Stomach (tissue), 4 donors: ENCODE measurements around the gene HAAO.

Experiments
- CTCF ChIP-seq, 7 experiments: fragments of 450-650 bp in 4 of 7; fragments of 200-600 bp in 3 of 7; sonication (generic) in 3 of 7; IDR thresholded peaks; one replicate each; pipeline ENCODE4 v1.5.1; 2016 to 2019; ENCODE audit warnings: antibody characterized with exemption in 7 of 7, control low read depth in 2 of 7, mild to moderate bottlenecking in 1 of 7
- EP300 ChIP-seq: sonication (generic); formaldehyde crosslinking; IDR thresholded peaks from one replicate; pipeline ENCODE4 v1.6.1; 2017; ENCODE audit warnings: antibody characterized with exemption

- TF ChIP-seq EP300: no peak
- TF ChIP-seq CTCF (IDR thresholded peaks at IDR 0.05): no peak
Observed at GRCh38 chr2:42781181-42781580, 11.2 kb downstream of the HAAO start.
